Epithelial cell of proximal tubule (primary cell): ENCODE data around the gene MXI1. TPM values are rescaled to one million over a fixed set of nuclear protein-coding genes. Genes with fewer than 3 reads are reported as not detected.
A peak's percentile ranks its signal among the peaks of the same experiment; 100 is the strongest.

ENCODE experiments used
- DNase-seq: peaks from one replicate; pipeline ENCODE4 v3.0.0-alpha.2; 2011; ENCODE audit warnings: low read depth
- H3K4me3 ChIP-seq: 2 replicates; pipeline ENCODE4 v1.5.1; 2011; ENCODE audit warnings: low read depth, mild to moderate bottlenecking, low read length
- CTCF ChIP-seq: conservative IDR thresholded peaks from 2 replicates; pipeline ENCODE4 v1.5.1; 2012; ENCODE audit warnings: low read depth, mild to moderate bottlenecking, low read length
- total RNA-seq: library from RNA; depleted of rRNA; stranded (reverse); fragments of >200 nt; gene quantifications from 2 replicates; pipeline ENCODE4 v1.2.3, GENCODE V29; 2015

The MXI1 gene
- total RNA-seq, 1 donor from 2014 or later: 12.6 TPM

- DNase-seq: peak; percentile 46
- no peak for TF ChIP-seq CTCF
- no peak overlapping the region for H3K4me3 ChIP-seq
These were observed 36.4 kb upstream of the MXI1 start for GRCh38 chr10:110171032-110171431.

GRCh38 chr10:110172155-110172554 lies 35.2 kb upstream of the MXI1 start:
- TF ChIP-seq CTCF: no peak
- no peak overlapping the region for H3K4me3 ChIP-seq
- no peak for DNase-seq

- DNase-seq: no peak
- TF ChIP-seq CTCF: no peak
- H3K4me3 ChIP-seq: no peak overlapping the region
These were observed 33.2 kb upstream of the MXI1 start for GRCh38 chr10:110174201-110174600.

GRCh38 chr10:110174816-110175215 lies 32.6 kb upstream of the MXI1 start:
- DNase-seq: no peak

GRCh38 chr10:110175406-110175805 lies 32.0 kb upstream of the MXI1 start:
- DNase-seq: no peak
- no peak overlapping the region for H3K4me3 ChIP-seq
- TF ChIP-seq CTCF: no peak

More at GRCh38 chr10:110174816-110175215, 32.6 kb upstream of the MXI1 start:
- no peak for TF ChIP-seq CTCF
- no peak overlapping the region for H3K4me3 ChIP-seq

- H3K4me3 ChIP-seq: no peak overlapping the region
- TF ChIP-seq CTCF: no peak
- DNase-seq: no peak
These were observed 31.0 kb upstream of the MXI1 start for GRCh38 chr10:110176141-110177030.

GRCh38 chr10:110179220-110179619 lies 28.2 kb upstream of the MXI1 start:
- no peak overlapping the region for H3K4me3 ChIP-seq
- TF ChIP-seq CTCF: no peak

More at GRCh38 chr10:110179220-110179619, 28.2 kb upstream of the MXI1 start:
- DNase-seq: no peak
